Fibroblast of lung (primary cell): ENCODE data around the gene PILRA.

Experiments used
- CTCF ChIP-seq, 2 donors: IDR thresholded peaks in 1 of 2; conservative IDR thresholded peaks in 1 of 2; 1 replicate in 1 of 2; 2 replicates in 1 of 2; pipeline ENCODE4 v1.5.1; 2011 to 2012; ENCODE audit warnings: low read length in 2 of 2, control low read depth in 1 of 2, inconsistent platforms in 1 of 2, low read depth in 1 of 2, mild to moderate bottlenecking in 1 of 2
- EZH2 ChIP-seq: IDR thresholded peaks from 2 replicates; pipeline ENCODE4 v1.5.1; 2012; ENCODE audit warnings: low read length, control low read depth, mild to moderate bottlenecking; ENCODE audit errors: missing control alignments

GRCh38 chr7:100390286-100391009 is 17.2 kb downstream of the PILRA start:
- TF ChIP-seq EZH2 (no peak), CTCF (conservative IDR thresholded peaks at IDR 0.05 in 1 of 2, IDR thresholded peaks at IDR 0.05 in 1 of 2; ENCODE audit: low read depth in 1 of 2, low read length in 2 of 2) (no peak)
